ENCODE results near the gene GLIS1.

GLIS1 gene

DNA sequence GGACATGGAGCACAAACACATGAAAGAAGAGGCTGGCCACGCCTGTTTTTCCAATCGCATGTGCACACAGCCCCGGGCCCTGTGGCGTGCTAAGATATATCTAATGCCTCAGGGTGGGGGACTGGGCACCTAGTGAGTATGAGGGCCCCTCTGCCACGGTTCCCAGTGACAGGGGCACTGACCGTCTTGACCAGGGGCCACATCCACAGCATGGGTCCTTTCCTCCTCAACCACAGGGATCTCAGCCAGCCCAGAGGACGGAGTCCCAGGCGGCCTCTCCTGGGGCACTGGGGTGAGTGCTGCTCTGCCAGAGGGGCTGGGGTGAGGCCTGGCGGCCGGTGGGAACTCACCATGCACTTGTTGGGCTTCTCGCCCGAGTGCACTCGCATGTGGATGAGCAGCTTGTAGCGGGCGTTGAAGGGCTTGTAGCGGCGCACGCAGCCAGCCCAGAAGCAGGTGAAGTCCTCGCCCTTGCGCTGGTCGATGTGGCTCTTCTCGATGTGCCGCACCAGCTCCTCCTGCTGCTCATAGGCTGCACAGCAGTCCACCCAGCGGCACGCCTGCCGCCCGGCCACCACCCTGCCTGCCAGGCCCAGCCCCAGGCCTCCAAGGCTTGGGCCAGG is 145.1 kb downstream of the GLIS1 start:
- DNase-seq (ENCODE audit: low read depth, low spot score), result no peak

DNA sequence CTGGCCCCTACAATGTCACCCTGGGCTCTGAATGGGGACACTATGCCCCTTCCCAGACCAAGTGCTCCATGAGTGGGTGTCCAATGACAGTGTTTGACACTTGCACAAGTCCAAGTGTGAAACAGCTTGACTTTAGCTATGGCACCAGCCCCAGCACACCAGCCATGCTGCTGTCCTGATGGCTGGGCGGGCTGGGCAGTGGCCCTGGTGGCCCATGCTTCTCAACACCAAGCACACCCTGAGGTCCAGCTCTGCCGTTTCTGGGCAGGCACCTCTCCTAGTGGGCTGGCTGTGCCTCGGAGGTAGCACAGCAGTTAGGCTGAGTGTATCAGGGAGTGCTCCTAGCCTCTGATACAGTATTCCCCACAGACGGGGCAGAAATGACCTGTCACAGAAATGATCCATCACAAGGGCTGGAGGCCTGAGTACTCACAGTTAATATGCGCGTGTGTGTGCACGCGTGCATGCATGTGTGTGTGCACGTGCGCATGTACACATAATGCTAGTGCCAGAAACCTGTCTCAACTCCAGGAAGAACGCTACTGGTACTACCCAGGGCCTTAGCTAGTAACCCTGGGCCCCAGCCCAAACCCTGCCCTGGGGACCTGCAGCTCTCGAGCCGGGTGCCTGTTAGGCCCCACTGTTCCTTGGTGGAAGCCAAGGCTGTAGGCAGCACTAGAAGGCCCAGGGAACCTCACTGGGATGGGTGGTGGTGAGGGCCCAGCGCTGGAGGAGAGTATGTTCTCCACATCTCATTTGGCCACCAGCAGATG is 145.8 kb downstream of the GLIS1 start:
- no peak for DNase-seq (ENCODE audit: low read depth, low spot score)

DNA sequence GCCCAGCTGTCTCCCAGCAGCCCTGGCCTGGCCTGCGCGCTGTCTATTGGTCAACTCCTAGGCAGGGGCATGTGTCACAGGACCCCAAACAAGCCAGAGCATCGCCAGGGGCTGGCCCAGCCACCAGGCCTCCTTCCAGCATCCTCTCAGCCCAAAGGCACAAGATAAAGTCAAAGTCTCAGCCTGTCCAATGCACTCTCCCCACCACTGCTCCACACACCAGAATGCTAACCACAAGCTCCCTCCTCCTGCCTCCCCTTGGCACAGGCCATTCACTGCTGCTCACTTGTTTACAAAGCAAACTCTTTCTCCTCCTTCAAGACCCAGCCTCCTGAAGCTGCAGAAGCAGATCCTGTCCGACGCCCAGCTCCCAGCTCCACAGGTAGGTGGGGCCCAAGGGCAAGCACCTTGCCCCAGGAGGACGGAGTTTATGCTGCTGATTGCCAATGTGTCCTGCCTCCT is 146.4 kb downstream of the GLIS1 start:
- DNase-seq (ENCODE audit: low read depth, low spot score), result no peak

DNA sequence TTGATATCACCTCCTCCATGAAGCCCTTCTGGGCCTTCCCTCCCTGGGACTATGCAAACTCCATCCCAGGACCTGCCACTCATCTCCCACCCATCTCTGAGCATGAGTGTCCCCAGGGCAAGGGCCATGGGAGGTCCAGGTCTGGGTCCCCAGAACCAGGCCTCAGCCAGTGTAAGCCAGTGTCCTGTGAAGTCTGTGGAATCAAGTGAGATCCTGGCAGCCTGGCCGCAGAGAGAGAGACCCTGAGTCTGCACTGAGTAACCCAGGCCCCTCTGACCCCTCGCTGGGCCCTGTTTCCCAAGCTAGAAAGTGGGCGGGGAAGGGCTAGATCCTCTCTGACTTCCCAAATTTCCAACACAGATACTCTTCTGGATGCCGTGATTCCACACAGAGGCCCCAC is 147.0 kb downstream of the GLIS1 start:
- DNase-seq (ENCODE audit: low read depth, low spot score), result no peak

DNA sequence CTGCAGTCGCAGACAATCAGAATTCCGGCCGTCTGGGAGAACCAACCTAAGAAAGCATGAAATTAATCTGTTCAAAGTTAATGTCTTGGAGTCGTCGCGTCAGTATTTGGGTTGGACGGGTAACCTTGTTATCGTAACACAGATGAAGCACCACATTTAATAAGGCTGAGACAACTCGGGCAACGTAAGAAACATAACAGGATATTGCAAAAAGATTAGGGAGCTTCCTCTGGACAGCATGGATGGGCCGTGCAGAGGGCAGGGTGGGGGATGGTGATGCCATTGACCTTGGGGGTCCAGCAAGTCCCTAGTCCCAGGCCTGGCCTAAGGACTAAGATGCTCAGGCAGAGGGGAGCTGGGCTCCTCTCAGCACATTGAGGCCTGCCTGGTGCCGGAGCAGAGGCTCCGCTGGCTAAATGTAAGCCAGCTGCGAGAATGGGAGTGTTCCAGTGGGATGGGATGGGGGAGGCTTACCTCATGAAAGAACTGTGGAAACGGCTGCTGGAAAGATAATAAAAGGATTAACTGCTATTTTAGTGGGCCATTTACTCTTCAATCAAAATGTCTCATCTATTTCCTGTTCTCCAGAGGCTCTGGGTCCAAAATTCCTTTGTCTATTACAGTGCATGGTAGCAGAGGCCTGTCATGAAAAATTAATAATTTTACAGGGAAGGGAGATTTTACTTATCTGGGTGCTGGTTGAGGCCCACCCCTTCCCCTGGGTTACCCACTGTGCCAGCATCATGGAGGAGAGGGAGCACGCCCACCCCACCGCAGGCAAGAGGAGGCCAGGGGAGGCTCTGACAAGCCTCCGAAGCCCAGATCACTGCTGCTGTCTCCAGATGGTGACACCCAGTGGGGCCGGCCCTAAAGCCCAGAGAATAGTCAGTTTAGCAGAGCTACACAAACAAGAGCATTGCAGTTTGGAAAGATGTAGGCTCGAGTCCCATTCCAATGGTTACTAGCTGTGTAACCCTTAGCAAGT is 148.1 kb downstream of the GLIS1 start:
- no peak for DNase-seq (ENCODE audit: low read depth, low spot score)

DNA sequence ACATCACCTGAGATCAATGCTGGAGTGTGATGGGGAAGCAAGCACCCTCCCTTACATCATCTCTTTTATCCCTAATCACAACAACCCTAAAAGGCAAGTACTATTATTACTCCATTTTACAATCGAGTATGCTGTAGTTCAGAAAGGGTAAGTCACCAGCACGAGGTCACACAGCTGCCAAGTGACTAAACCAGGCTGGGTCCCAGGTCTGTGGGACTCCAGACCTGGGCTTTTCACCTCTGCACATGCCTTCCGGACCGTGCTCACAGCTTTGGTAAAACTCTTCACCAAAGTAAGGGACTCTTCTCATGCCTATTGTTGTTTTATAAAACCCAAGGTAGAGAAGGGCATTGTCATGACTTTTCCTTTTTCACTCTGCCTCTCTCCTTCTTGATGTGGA is 148.9 kb downstream of the GLIS1 start:
- no peak for DNase-seq (ENCODE audit: low read depth, low spot score)

DNA sequence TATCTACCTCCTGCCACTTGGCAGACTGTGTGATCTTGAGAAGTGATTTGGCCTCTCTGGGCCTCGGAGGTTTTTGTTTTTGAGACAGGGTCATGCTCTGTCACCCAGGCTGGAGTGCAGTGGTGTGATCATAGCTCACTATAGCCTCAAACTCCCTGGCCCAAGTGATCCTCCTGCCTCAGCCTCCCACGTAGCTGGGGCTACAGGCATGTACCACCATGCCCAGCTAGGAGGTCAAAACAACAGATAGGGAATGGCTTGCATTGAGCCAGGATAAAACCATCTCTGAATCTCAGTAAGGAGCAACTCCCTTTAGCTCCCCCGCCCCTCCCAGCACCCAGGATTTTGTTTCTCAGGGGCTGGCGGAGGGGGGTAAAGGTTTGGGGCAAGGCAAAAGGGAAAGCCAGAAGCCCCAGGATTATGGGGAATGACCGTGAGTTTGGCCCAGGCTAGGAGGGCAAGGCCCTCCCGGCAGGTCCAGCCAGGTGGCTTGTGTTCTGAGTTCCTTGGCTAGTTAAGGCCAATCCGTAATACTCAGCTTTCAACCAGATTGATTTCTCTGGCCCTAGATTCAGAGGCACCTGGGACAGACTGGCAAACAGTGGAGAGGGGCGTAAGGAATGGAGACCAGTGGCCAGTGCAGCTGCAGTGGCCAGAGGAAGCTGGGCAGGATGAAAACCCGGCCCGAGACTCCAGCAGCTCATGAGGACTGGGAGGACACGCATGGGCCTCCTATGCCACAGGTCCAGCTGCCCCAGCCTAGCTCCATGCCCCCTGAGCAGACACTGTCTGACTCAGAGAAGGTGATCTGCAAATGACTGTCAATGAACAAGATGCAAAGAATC is 149.7 kb downstream of the GLIS1 start:
- DNase-seq (ENCODE audit: low read depth, low spot score), result no peak

DNA sequence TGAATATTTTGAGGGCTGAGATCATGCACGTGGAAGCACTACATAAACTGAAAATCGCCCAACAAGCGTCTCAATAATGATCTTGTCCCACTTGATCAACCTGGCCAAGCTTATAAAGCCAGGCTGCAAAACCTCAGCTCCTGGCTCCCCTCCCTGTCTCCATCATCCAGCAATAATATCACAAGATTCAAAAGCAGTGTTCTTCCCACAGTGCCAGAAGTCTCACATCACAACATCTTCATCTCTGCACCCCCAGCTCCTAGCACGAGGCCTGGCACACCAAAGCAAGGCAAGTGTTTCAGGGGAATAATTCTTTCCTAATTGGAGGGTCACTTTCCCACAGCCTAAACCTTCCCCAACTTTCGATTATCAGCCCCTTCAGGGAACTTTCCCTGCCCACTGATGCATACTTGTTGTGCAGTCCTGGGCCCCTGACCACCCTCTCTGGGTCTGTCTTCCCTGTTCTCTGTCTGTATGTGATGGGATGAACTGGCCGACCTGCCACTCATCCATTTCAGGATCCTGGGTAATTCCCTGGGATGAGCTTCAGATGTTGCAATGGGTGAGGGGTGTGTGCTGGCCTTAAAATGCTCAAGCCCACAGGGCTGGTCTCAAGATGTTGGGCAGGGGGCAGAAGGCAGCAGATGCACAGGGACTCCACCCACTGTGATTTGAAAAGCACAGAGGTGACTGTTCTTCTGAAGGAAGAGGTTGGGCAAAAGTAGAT is 150.7 kb downstream of the GLIS1 start:
- no peak for DNase-seq (ENCODE audit: low read depth, low spot score)

DNA sequence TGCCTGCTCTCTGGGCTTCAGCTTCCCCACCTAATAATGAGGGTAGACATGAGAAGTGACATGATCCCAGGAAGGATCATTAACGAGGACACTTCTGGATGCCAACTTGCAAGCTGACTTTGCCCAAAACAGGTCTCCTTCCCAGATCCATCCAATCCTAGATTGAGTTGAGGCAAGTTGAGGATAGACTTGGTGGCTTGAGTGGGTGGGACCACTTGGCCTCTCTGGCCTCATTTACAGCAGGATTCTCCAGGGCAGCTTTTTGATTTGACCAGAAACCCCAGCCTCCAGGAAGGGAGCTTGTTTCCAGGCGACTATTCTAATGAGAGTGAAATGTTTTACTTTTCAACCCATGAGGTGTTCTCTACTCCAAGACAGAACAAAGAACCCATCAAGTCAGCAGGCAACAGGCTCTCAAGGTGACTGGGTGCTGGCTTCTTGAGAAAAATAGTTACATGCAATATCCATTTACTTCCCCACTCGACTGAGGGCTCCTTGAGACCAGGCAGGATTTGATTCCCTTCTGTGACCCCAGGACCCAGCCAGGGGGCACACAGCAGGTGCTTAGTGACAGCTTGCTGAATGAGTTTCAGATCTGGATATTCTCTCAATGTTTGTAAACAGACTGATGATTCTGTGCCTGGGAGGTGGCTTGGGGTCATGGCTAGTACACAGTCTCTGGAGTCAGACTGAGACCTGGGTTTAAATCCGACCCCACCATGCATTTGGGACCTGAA is 151.5 kb downstream of the GLIS1 start:
- DNase-seq (ENCODE audit: low read depth, low spot score), result no peak

DNA sequence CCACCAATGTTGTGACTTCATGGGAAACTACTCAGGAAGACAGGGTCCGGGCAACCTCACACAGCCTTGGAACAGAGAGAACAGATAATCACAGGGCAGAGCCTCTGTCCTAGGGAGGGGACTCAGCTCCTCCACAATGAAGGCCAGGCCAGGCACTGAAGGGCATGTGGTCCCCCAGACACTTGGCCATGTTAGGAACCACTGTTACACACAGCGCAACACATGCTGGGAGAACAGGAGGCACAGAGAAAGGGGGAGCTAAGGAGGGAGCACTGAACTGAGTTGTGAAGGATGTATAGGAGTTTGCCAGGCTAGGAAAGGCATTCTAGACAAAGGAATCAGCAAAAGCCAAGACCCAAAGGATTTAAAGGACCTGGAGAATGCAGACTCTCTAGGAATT is 152.2 kb downstream of the GLIS1 start:
- DNase-seq (ENCODE audit: low read depth, low spot score), result no peak

DNA sequence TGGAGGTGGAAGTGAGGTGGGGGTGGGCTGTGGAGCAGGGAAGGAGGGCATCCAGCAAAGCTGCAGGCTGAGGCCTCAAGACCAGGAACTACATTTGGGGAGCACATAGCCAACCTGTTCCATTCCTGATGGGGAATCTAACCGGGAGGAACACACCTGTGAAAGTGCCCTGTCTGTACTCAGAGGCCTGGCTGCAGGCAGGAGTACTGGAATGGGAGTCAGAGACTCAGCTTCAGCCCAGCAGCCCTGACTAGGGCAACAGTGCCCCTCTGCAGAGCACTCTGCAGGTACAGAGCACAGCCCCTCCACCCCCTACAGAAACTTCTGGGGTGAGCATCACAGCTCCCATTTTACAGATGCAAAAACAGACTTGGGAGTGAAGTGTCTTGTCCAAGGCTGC is 153.4 kb downstream of the GLIS1 start:
- DNase-seq (ENCODE audit: low read depth, low spot score), result no peak

DNA sequence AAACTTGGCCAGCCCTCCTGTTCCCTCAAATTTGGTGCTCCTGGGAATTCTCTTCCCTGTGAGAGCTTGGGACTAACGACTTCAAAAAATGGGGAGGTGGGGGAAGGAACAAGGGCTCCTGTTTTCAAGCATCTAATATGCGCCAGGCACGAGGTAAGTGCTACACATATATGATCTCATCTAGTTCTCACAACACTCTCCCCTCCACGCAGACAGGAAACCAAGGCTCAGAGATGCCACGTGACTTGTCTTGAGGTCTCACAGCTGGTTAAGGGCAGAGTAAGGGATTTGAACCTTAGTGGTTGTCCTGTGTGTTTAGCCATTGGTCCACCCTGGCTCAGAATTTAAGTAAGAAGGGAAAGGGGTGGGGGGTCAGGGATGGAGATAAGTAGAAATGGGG is 153.8 kb downstream of the GLIS1 start:
- no peak for DNase-seq (ENCODE audit: low read depth, low spot score)

DNA sequence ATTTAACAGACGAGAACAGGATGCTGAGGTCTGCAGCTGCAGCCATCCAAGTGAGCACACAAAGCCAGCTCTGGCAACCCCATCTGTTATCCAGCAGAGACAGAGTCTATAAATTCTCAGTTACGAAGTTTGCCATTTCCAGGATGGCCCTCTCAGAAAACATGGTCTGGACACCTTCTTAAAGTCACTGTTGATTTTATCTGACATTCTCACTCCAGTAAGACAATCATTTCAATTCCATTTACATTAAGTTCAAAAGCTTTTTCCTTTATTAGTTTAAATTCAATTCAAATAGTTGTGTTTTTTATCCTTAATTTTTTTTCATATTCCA is 154.2 kb downstream of the GLIS1 start:
- no peak for DNase-seq (ENCODE audit: low read depth, low spot score)

DNA sequence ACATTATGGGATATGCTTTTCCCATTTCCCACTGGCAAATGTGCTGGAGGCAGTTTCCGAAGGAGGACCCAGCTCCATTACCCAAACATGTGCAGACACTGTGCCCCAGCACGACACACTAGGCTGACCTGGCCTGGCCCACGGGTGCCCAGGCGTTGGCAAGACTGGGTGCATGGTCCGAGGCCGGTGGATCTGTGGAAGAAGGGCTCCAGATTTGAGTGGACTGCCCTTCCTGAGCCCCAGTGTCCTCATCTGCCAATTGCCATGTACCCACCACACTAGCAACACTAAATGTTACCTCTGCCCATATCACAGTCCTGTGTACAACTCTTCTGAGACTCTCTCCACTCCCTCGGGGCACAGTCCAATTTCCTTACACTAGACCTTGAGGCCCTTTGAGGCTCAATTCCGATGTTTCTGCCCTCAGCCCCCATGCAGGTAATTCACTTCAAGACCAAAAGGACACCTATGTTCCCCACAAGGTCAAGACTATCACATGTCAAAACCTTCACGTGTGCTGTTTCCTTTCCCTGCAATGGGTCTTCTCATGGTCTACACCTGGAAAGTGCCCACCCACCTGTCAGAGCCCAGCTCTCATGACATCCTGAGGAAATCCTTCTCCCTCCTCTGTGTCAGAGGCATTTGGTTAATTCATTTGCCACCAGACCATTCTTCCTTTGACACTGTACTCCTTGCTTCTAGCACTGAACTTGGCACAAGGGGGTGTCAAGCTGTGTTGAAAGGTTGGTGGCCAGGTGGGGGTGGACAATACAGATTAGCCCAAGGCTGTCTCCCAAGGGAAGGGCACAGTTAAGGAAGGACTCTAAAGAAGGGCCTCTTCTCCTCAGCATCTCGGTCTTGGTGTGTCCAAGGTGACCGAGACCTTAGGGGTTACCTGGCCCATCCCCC is 154.8 kb downstream of the GLIS1 start:
- DNase-seq (ENCODE audit: low read depth, low spot score), result no peak

DNA sequence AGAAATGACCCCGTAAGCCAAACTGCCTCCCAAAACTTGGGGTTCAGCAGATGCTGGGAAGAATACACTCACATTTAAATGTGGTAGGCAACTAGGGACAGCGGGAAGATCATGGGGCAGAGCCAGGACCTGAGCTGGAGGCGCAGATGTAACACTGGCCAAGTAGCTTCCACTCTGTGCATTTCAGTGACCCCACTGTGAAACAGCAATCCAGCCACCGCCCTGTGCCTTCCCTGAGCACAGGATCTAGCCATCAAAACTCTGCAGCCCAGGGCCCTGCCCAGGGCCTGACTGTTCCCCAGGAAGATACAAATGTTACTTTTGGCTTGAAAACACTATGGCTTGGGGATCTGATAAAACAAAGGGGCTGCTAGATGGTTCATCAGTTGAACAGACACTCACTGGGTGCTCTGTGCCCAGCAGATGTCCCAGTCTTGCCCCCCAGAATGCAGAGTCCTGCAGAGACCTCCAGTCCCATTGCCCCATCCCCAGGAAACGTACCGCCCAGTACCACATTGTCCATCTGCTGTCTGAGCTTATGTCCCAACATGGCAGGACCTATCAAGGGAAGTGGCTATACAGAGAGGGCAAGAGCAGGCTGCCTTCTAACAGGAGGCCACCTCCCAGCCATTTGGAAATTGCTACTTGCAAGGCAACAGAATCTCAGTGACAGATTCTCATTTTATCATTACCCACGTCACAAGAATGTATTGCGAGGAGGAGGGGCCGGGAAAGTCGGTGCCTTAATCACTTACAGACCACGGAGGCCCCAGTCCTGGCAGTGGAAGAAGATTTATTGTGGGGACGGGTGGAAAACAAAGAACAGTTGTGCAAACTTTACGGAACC is 155.7 kb downstream of the GLIS1 start:
- DNase-seq (ENCODE audit: low read depth, low spot score), result no peak

DNA sequence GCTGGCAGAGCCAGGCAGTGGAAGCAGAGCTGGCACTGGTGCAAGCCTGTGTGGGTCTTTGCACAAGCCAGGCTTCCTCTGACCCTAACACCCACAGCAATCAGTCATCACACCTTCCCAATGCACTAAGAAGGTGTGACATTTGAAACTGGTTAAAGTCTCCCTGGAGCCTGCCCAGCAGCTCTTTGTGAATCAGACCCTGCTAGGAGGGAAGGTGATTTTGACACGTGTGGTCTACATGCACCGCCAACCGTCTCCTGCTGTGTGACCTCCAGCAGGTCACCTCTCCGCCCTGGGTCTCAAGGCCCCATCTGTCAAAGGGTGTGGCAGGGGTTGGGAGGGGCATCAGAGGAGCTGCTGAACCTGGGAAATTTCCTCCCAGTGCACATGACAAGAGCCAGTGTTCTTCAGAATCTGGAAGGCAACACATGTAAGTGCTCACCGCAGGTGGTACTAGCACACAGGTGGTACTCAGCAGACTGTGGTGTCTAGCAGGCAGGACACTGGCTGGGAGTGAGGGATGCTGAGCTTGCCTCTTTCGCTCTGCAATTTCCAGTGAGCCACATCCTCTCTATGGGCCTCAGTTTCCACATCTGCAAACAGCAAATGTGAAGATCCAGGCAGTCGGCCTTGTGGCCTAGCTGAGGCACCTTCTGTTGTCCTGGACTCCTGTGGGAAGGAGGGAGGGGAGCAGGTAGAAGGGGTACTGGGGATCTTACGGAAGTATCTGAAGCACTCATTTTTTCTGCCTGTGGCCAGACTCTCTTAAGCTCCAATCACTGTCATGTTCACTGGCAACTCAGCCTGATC is 156.5 kb downstream of the GLIS1 start:
- no peak for DNase-seq (ENCODE audit: low read depth, low spot score)

DNA sequence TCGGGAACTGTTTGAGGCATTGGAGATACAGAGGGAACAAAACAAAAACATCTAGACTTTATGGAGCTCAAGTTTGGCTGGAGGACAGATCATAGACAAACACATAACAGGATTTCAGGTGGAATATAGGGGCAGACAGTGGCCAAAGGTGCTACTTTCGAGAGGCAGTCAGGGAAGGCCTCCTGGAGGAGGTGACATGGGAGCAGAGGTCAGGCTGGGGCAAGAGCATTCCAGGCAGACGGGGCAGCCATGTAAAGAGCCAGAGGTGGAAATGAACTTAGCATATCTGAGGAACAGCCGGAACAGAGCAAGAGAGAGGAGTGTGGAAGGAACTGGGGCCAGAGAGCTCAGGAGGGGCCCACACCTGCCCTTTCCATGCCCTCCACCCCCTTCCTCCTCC is 157.5 kb downstream of the GLIS1 start:
- DNase-seq (ENCODE audit: low read depth, low spot score), result no peak

Data from activated CD4-positive, CD25-positive, alpha-beta regulatory T cell treated with anti-CD3 and anti-CD28 coated beads, Interleukin-2, amount 50 U/mL, for 16 hours (primary cell).